Measurements from ENCODE around the gene RAE1.

DNA sequence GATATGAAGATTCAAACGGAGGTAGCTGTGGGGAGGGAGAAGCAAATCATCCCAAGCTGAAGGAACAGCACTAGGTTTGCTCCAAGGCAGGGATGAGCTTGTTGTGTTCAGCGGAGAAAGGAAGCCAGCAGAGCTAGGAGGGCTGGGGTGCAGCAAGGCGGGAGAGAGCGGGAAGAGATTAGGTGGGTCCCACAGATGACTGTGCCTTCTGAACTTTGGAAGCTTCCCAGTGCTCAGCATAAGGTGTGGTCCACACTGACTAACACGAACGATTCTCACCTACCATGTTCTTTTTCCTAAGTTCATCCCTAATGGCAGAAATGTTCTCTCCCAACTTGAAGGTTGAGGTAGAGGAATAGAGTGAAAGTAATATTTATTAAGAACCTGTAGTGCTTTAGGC is 1.2 kb downstream of the RAE1 start:
- TF ChIP-seq TCF7 (CRISPR knock-in tag; IDR thresholded peaks at IDR 0.05; ENCODE audit: low read depth) (no peak), ZNF416 (CRISPR knock-in tag; IDR thresholded peaks at IDR 0.05) (no peak), IRF2 (CRISPR knock-in tag; IDR thresholded peaks at IDR 0.05; ENCODE audit: borderline replicate concordance, low read depth) (no peak), SOX15 (CRISPR knock-in tag; IDR thresholded peaks at IDR 0.05) (no peak), ZSCAN18 (CRISPR knock-in tag; IDR thresholded peaks at IDR 0.05) (no peak), JUN (CRISPR knock-in tag; IDR thresholded peaks at IDR 0.05) (no peak), ZBTB21 (CRISPR knock-in tag; IDR thresholded peaks at IDR 0.05; ENCODE audit: borderline replicate concordance) (no peak), ZBTB43 (CRISPR knock-in tag; IDR thresholded peaks at IDR 0.05) (no peak), STAT6 (CRISPR knock-in tag; conservative IDR thresholded peaks at IDR 0.05; ENCODE audit: low read depth) (no peak), ZNF396 (CRISPR knock-in tag; IDR thresholded peaks at IDR 0.05; ENCODE audit: borderline replicate concordance) (no peak)
- TF ChIP-seq, protein P1, sequence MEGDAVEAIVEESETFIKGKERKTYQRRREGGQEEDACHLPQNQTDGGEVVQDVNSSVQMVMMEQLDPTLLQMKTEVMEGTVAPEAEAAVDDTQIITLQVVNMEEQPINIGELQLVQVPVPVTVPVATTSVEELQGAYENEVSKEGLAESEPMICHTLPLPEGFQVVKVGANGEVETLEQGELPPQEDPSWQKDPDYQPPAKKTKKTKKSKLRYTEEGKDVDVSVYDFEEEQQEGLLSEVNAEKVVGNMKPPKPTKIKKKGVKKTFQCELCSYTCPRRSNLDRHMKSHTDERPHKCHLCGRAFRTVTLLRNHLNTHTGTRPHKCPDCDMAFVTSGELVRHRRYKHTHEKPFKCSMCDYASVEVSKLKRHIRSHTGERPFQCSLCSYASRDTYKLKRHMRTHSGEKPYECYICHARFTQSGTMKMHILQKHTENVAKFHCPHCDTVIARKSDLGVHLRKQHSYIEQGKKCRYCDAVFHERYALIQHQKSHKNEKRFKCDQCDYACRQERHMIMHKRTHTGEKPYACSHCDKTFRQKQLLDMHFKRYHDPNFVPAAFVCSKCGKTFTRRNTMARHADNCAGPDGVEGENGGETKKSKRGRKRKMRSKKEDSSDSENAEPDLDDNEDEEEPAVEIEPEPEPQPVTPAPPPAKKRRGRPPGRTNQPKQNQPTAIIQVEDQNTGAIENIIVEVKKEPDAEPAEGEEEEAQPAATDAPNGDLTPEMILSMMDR (IDR thresholded peaks at IDR 0.05) = no peak
- TF ChIP-seq, protein P2, sequence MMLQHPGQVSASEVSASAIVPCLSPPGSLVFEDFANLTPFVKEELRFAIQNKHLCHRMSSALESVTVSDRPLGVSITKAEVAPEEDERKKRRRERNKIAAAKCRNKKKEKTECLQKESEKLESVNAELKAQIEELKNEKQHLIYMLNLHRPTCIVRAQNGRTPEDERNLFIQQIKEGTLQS (CRISPR knock-in tag; conservative IDR thresholded peaks at IDR 0.05) = no peak

All from WTC11 (cell line).